ENCODE results near the gene PIGN. TPM values are rescaled to one million over a fixed set of nuclear protein-coding genes. Genes with fewer than 3 reads are reported as not detected.

Gene PIGN
- total and polyA plus RNA-seq, 2 donors (not counting 3 experiments of a cell fraction or from before 2014, with no cell fraction given), result 13.7 to 26.1 TPM

- H3K9ac ChIP-seq (replicated peaks; ENCODE audit: extremely low read depth, insufficient read depth, low read length), result no peak overlapping the region
- H3K9me1 ChIP-seq (replicated peaks; ENCODE audit: control insufficient read depth, extremely low read depth, insufficient read depth, low read length), result no peaks in the 10 kb centered on the region
- no peaks in the 10 kb centered on the region for H3K36me3 ChIP-seq (ENCODE audit: control insufficient read depth in 2 of 2, extremely low read depth in 1 of 2, insufficient read depth in 2 of 2, low read length in 2 of 2)
- H3K4me1 ChIP-seq (ENCODE audit: control insufficient read depth, extremely low read depth, insufficient read depth, low read length), result no peaks in the 10 kb centered on the region
- intact Hi-C loops (cut with micrococcal nuclease) (no loop called here), dilution Hi-C loops (cut with MboI; ENCODE audit: extremely low pct_ligation_motif_present, low sequenced_read_pairs) (no loop called here)
- H3K4me3 ChIP-seq (replicated peaks in 1 of 3; ENCODE audit: insufficient read depth in 1 of 3, low read depth in 1 of 3, low read length in 3 of 3), result no peak overlapping the region
- H3K9me3 ChIP-seq (replicated peaks; ENCODE audit: control insufficient read depth, insufficient read depth, low read length), result no peaks in the 10 kb centered on the region
- TF ChIP-seq MAX (IDR thresholded peaks at IDR 0.05; ENCODE audit: insufficient read depth, insufficient read length) (no peak), POLR2A (IDR thresholded peaks at IDR 0.05; ENCODE audit: low read depth, low read length) (no peak), FOS (IDR thresholded peaks at IDR 0.05; ENCODE audit: borderline replicate concordance, insufficient read depth, low read length) (no peak), POLR2AphosphoS5 (IDR thresholded peaks at IDR 0.05; ENCODE audit: insufficient read depth, low read depth, low read length) (no peak), JUN (IDR thresholded peaks at IDR 0.05; ENCODE audit: borderline replicate concordance, insufficient read depth, insufficient read length, low read depth) (no peak), CTCF (IDR thresholded peaks at IDR 0.05; ENCODE audit: extremely low read depth in 1 of 2, insufficient read depth in 1 of 2, low read depth in 1 of 2, low read length in 2 of 2) (no peak), MYC (IDR thresholded peaks at IDR 0.05; ENCODE audit: low read depth, low read length) (no peak), EZH2 (IDR thresholded peaks at IDR 0.05; ENCODE audit: borderline replicate concordance, low read depth, low read length, severe bottlenecking) (no peak), GATA2 (IDR thresholded peaks at IDR 0.05; ENCODE audit: insufficient read depth, insufficient read length, low read depth, low read length) (no peak)
- H2AFZ ChIP-seq (ENCODE audit: low read depth, low read length), result no peak overlapping the region
- no TSS peak for BruUV-seq (replicated peaks)
- no peaks in the 10 kb centered on the region for H4K20me1 ChIP-seq (replicated peaks; ENCODE audit: control insufficient read depth, extremely low read depth, insufficient read depth, low read length)
- DNase-seq (ENCODE audit: low read depth, low spot score) (no peak), FAIRE-seq (no peak)
- no peak overlapping the region for H3K27ac ChIP-seq (ENCODE audit: insufficient read depth, low read depth, low read length)
- CTCF ChIA-PET, result no interaction called here
- no peaks in the 10 kb centered on the region for H3K27me3 ChIP-seq (ENCODE audit: control insufficient read depth in 2 of 2, insufficient read depth in 2 of 2, low read length in 2 of 2)
- no peak overlapping the region for H3K4me2 ChIP-seq (ENCODE audit: insufficient read depth, low read length)
- POLR2A ChIA-PET, result no interaction called here
- H3K79me2 ChIP-seq (ENCODE audit: control insufficient read depth, insufficient read depth, low read length), result no peaks in the 10 kb centered on the region
These were observed 89.2 kb downstream of the PIGN start for GRCh38 chr18:62097698-62098097.

All from endothelial cell of umbilical vein (primary cell).